ENCODE measurements around the gene AK4. TPM values are rescaled to one million over a fixed set of nuclear protein-coding genes. Genes with fewer than 3 reads are reported as not detected.
A peak's percentile ranks its signal among the peaks of the same experiment; 100 is the strongest.

The AK4 gene
- total and polyA plus RNA-seq, 2 of the 8 experiments (the other 6 are each of a cell fraction or from before 2014, with no cell fraction given) = 64.5 to 175 TPM

DNA sequence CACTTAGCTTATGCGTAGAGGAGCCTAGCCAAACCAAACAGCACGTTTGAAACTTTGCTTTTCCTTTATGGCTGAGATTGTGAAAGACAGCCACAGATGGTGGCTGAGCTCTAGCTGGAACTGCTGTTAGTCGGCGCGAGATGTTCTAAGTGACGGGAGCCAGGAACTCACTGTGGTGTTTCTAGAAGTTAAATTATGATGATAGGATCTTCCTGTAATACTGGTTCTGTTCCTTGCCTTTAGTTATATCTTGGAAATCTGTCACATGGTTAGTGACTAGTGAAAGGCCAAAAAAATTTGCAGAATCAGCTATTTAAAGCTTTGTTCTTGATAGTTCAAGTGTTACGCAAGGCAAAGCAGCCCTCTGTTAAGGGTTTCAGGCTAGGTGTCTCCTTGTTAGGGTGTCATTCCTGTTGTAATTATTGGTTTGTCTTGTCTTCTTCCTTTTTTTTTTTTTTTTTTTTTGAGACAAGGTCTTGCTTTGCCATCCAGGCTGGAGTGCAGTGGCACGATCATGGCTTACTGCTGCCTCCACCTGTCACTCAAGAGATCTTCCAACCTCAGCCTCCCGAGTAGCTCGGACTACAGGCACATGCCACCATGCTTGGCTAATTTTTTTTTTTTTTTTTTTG, 22.6 kb downstream of the AK4 start:
- Histone ChIP-seq H3K23ac (ENCODE audit: insufficient read length) (no peak overlapping the region), H2AK5ac (ENCODE audit: low read depth, low read length) (no peak overlapping the region; the same call in 1 of the 2 replicates), H4K8ac (ENCODE audit: extremely low read depth, insufficient read depth, low read length) (no peak overlapping the region), H2BK15ac (ENCODE audit: low read length) (peak overlapping the region; percentile 48; the same call in 1 of the 2 replicates), H2BK12ac (ENCODE audit: low read depth, low read length) (no peak overlapping the region), H3K9ac (replicated peaks in 1 of 4; ENCODE audit: extremely low read depth in 1 of 4, low read depth in 3 of 4, low read length in 3 of 4) (no peak overlapping the region), H3K4ac (replicated peaks; ENCODE audit: insufficient read length, low read depth, low read length) (no peak overlapping the region), H2BK120ac (replicated peaks; ENCODE audit: low read depth, low read length) (no peak overlapping the region), H3K23me2 (ENCODE audit: low read depth, low read length) (no peaks in the 10 kb centered on the region; the same call in 1 of the 2 replicates), H3K14ac (ENCODE audit: insufficient read length) (no peak overlapping the region), H3K9me3 (ENCODE audit: insufficient read depth in 2 of 2, low read depth in 1 of 2, low read length in 1 of 2) (no peaks in the 10 kb centered on the region), H4K20me1 (replicated peaks in 1 of 2; ENCODE audit: control insufficient read depth in 1 of 2, insufficient read depth in 2 of 2, low read length in 2 of 2) (peaks cover 3 to 6% of the 10 kb centered on the region in 2 experiments), H3K18ac (ENCODE audit: extremely low read depth, low read length) (peak overlapping the region; percentile 15; the same call in 1 of the 2 replicates), H3K4me1 (replicated peaks in 1 of 4; ENCODE audit: control insufficient read depth in 3 of 4, insufficient read depth in 4 of 4, low read length in 3 of 4) (peaks cover 4 to 13% (median 11%) of the 10 kb centered on the region in 4 experiments; a peak in 6 of 7 replicates), H3K4me2 (ENCODE audit: insufficient read depth in 1 of 2, low read depth in 2 of 2, low read length in 2 of 2) (no peak overlapping the region), H3K27ac (ENCODE audit: low read depth, low read length) (no peak overlapping the region), H3K36me3 (ENCODE audit: control insufficient read depth in 2 of 4, insufficient read depth in 4 of 4, low read length in 3 of 4) (no peaks in the 10 kb centered on the region), H3K4me3 (ENCODE audit: extremely low read depth in 1 of 4, insufficient read depth in 2 of 4, low read depth in 3 of 4, low read length in 4 of 4) (no peak overlapping the region), H4K5ac (ENCODE audit: insufficient read length, low read depth, low read length) (no peak overlapping the region), H2AFZ (ENCODE audit: low read length) (no peak overlapping the region), H3K79me2 (ENCODE audit: control insufficient read depth in 1 of 2, insufficient read depth in 2 of 2, low read length in 2 of 2) (peaks cover 0 to 94% of the 10 kb centered on the region in 2 experiments; a peak in 3 of 4 replicates), H4K91ac (replicated peaks; ENCODE audit: insufficient read length, low read length) (no peak overlapping the region), H3K27me3 (replicated peaks in 1 of 4; ENCODE audit: control insufficient read depth in 3 of 4, extremely low read depth in 1 of 4, insufficient read depth in 3 of 4, low read length in 3 of 4) (no peaks in the 10 kb centered on the region), H3K56ac (replicated peaks; ENCODE audit: insufficient read length, low read depth, low read length) (no peak overlapping the region), H2BK20ac (ENCODE audit: low read length) (no peak overlapping the region), H2BK5ac (ENCODE audit: low read depth, low read length) (no peak overlapping the region), H3K79me1 (ENCODE audit: low read depth, low read length) (peaks cover 6% of the 10 kb centered on the region)
- TF ChIP-seq BCL11A (IDR thresholded peaks at IDR 0.05; ENCODE audit: low read depth in 2 of 2, low read length in 2 of 2) (no peak), MAFK (IDR thresholded peaks at IDR 0.05; ENCODE audit: low read depth, low read length) (peak; percentile 31; the same call in 1 of the 2 replicates)
- WGBS, 2 experiments (ENCODE audit: extremely low coverage in 1 of 2, insufficient coverage in 1 of 2, insufficient read length in 1 of 2, insufficient replicate concordance in 2 of 2, low coverage in 1 of 2, low lambda C conversion rate in 2 of 2, missing lambda C conversion rate in 1 of 2) = 92% methylated on average over 10 of the region's 10 CpGs; no CpG with 5 or more reads in 1 of the 2 experiments
- DNase-seq (ENCODE audit: low read depth in 1 of 2, low spot score in 2 of 2) = no peak
- ChIA-PET POLR2A (ENCODE audit: partially characterized antibody) (interaction anchor here (1.2 to 8.3 kb wide), 3 partner anchors 8 to 21 kb away, joined by 3 to 48 read pairs (median 3); partner anchors contain the start of gene AK4), CTCF (ENCODE audit: partially characterized antibody) (interaction anchor here (0.9 to 1.5 kb wide), 3 partner anchors 10 to 37 kb away, joined by 3 read pairs; no protein-coding TSS in a partner anchor)
- FAIRE-seq = no peak

Measured in H1 (cell line).